ENCODE results near the gene NR1D1. TPM values are rescaled to one million over a fixed set of nuclear protein-coding genes. Genes with fewer than 3 reads are reported as not detected.

The NR1D1 gene
- total RNA-seq, 1 experiment from 2014 or later = 0.80 TPM

GRCh38 chr17:40075201-40075941 lies 25.0 kb downstream of the NR1D1 start:
- peak; percentile 45 for DNase-seq (ENCODE audit: low read depth)

GRCh38 chr17:40074871-40075200 lies 25.6 kb downstream of the NR1D1 start:
- peak; percentile 32 for DNase-seq (ENCODE audit: low read depth)

- no peak for DNase-seq (ENCODE audit: low read depth)
These were observed 26.2 kb downstream of the NR1D1 start for GRCh38 chr17:40074175-40074512.

GRCh38 chr17:40073454-40074174 lies 26.8 kb downstream of the NR1D1 start:
- no peak for DNase-seq (ENCODE audit: low read depth)

- no peak for DNase-seq (ENCODE audit: low read depth)
These were observed 27.5 kb downstream of the NR1D1 start for GRCh38 chr17:40072735-40073346.

- DNase-seq (ENCODE audit: low read depth) = peak; percentile 54
These were observed 28.2 kb downstream of the NR1D1 start for GRCh38 chr17:40072040-40072734.

GRCh38 chr17:40071313-40072039 lies 28.9 kb downstream of the NR1D1 start:
- no peak for DNase-seq (ENCODE audit: low read depth)

GRCh38 chr17:40070709-40071312 lies 29.6 kb downstream of the NR1D1 start:
- DNase-seq (ENCODE audit: low read depth) = no peak

GRCh38 chr17:40069751-40070708 lies 30.4 kb downstream of the NR1D1 start:
- peak; percentile 55 for DNase-seq (ENCODE audit: low read depth)

- DNase-seq (ENCODE audit: low read depth) = peak; percentile 71
These were observed 31.3 kb downstream of the NR1D1 start for GRCh38 chr17:40068917-40069750.

GRCh38 chr17:40068584-40068916 lies 31.8 kb downstream of the NR1D1 start:
- DNase-seq (ENCODE audit: low read depth) = no peak

GRCh38 chr17:40068129-40068581 lies 32.2 kb downstream of the NR1D1 start:
- no peak for DNase-seq (ENCODE audit: low read depth)

- DNase-seq (ENCODE audit: low read depth) = no peak
These were observed 32.7 kb downstream of the NR1D1 start for GRCh38 chr17:40067710-40068109.

GRCh38 chr17:40065769-40066510 lies 34.4 kb downstream of the NR1D1 start:
- no peak for DNase-seq (ENCODE audit: low read depth)

- DNase-seq (ENCODE audit: low read depth) = peak; percentile 35
These were observed 35.2 kb downstream of the NR1D1 start for GRCh38 chr17:40064971-40065768.

- DNase-seq (ENCODE audit: low read depth) = no peak
These were observed 36.4 kb downstream of the NR1D1 start for GRCh38 chr17:40063901-40064531.

GRCh38 chr17:40063187-40063771 lies 37.1 kb downstream of the NR1D1 start:
- DNase-seq (ENCODE audit: low read depth) = no peak
